ENCODE results near the gene TESMIN.

Gene TESMIN

GRCh38 chr11:68686486-68686885, 64.8 kb downstream of the TESMIN start:
- H3K27ac ChIP-seq = no peak overlapping the region
- peaks cover 2% of the 10 kb centered on the region for H3K27me3 ChIP-seq (ENCODE audit: insufficient read depth, low read depth, severe bottlenecking)
- no peaks in the 10 kb centered on the region for H3K36me3 ChIP-seq
- no peak for TF ChIP-seq CTCF (IDR thresholded peaks at IDR 0.05; ENCODE audit: low read depth, low read length)
- H3K9me3 ChIP-seq (ENCODE audit: severe bottlenecking) = no peaks in the 10 kb centered on the region
- DNase-seq = no peak
- H3K4me3 ChIP-seq (ENCODE audit: low read depth, low read length) = no peak overlapping the region

- Histone ChIP-seq H3K36me3 (no peaks in the 10 kb centered on the region), H3K9me3 (ENCODE audit: severe bottlenecking) (no peaks in the 10 kb centered on the region), H3K27me3 (ENCODE audit: insufficient read depth, low read depth, severe bottlenecking) (peaks cover 2% of the 10 kb centered on the region), H3K27ac (no peak overlapping the region), H3K4me3 (ENCODE audit: low read depth, low read length) (no peak overlapping the region)
- TF ChIP-seq CTCF (IDR thresholded peaks at IDR 0.05; ENCODE audit: low read depth, low read length) = no peak
- DNase-seq = no peak
These were observed 65.5 kb downstream of the TESMIN start for GRCh38 chr11:68685656-68686380.

GRCh38 chr11:68684385-68685356, 66.6 kb downstream of the TESMIN start, which contains the start of gene GAL:
Gene GAL, plus strand, starts transcription at chr11:68684544. Its CDS starts 380 bp downstream, at chr11:68684924.
- H3K27me3 ChIP-seq (ENCODE audit: insufficient read depth, low read depth, severe bottlenecking) = peaks cover 2% of the 10 kb centered on the region
- DNase-seq = no peak
- no peak for TF ChIP-seq CTCF (IDR thresholded peaks at IDR 0.05; ENCODE audit: low read depth, low read length)
- H3K9me3 ChIP-seq (ENCODE audit: severe bottlenecking) = no peaks in the 10 kb centered on the region
- H3K27ac ChIP-seq = no peak within 1 kb of the TSS
- H3K36me3 ChIP-seq = no peaks in the 10 kb centered on the region
- no peak within 1 kb of the TSS for H3K4me3 ChIP-seq (ENCODE audit: low read depth, low read length)

- peaks cover 2% of the 10 kb centered on the region for H3K27me3 ChIP-seq (ENCODE audit: insufficient read depth, low read depth, severe bottlenecking)
- no peak overlapping the region for H3K4me3 ChIP-seq (ENCODE audit: low read depth, low read length)
- H3K27ac ChIP-seq = no peak overlapping the region
- no peak for DNase-seq
- no peaks in the 10 kb centered on the region for H3K36me3 ChIP-seq
- no peaks in the 10 kb centered on the region for H3K9me3 ChIP-seq (ENCODE audit: severe bottlenecking)
- no peak for TF ChIP-seq CTCF (IDR thresholded peaks at IDR 0.05; ENCODE audit: low read depth, low read length)
These were observed 67.6 kb downstream of the TESMIN start for GRCh38 chr11:68683536-68684384.

GRCh38 chr11:68683121-68683520, 68.2 kb downstream of the TESMIN start:
- Histone ChIP-seq H3K27me3 (ENCODE audit: insufficient read depth, low read depth, severe bottlenecking) (peaks cover 2% of the 10 kb centered on the region), H3K4me3 (ENCODE audit: low read depth, low read length) (no peak overlapping the region), H3K36me3 (no peaks in the 10 kb centered on the region), H3K27ac (no peak overlapping the region), H3K9me3 (ENCODE audit: severe bottlenecking) (no peaks in the 10 kb centered on the region)
- TF ChIP-seq CTCF (IDR thresholded peaks at IDR 0.05; ENCODE audit: low read depth, low read length) = no peak
- no peak for DNase-seq

Measured in WERI-Rb-1 (cell line).